ENCODE measurements around the gene MARF1.
"Not testable (repeated sequence)": the region's sequence is repeated elsewhere in the genome, so short reads cannot be mapped to it uniquely, and the experiment has no call there.

MARF1 gene

GRCh38 chr16:15559176-15559575 lies 83.8 kb downstream of the MARF1 start:
- Histone ChIP-seq H3K9me3 (ENCODE audit: control insufficient read depth, insufficient read depth, low read length) (no peaks in the 10 kb centered on the region), H3K9ac (ENCODE audit: low read depth, low read length) (no peak overlapping the region), H3K27ac (ENCODE audit: low read depth, low read length) (no peak overlapping the region), H3K4me1 (ENCODE audit: control insufficient read depth, insufficient read depth, low read length) (peaks cover 8% of the 10 kb centered on the region; the same call in 1 of the 2 replicates), H3K4me3 (ENCODE audit: low read depth, low read length) (no peak overlapping the region), H3K36me3 (ENCODE audit: control insufficient read depth, insufficient read depth, low read length) (no peaks in the 10 kb centered on the region), H3K27me3 (ENCODE audit: control insufficient read depth, insufficient read depth, low read length) (no peaks in the 10 kb centered on the region)

GRCh38 chr16:15557258-15557657 lies 85.7 kb downstream of the MARF1 start:
- Histone ChIP-seq H3K4me3 (ENCODE audit: low read depth, low read length) (no peak overlapping the region), H3K9ac (ENCODE audit: low read depth, low read length) (no peak overlapping the region), H3K27ac (ENCODE audit: low read depth, low read length) (no peak overlapping the region), H3K36me3 (ENCODE audit: control insufficient read depth, insufficient read depth, low read length) (no peaks in the 10 kb centered on the region), H3K9me3 (ENCODE audit: control insufficient read depth, insufficient read depth, low read length) (no peaks in the 10 kb centered on the region), H3K27me3 (ENCODE audit: control insufficient read depth, insufficient read depth, low read length) (no peaks in the 10 kb centered on the region), H3K4me1 (ENCODE audit: control insufficient read depth, insufficient read depth, low read length) (no peaks in the 10 kb centered on the region)

- Histone ChIP-seq H3K9me3 (ENCODE audit: control insufficient read depth, insufficient read depth, low read length) (no peaks in the 10 kb centered on the region), H3K9ac (ENCODE audit: low read depth, low read length) (no peak overlapping the region), H3K4me3 (ENCODE audit: low read depth, low read length) (no peak overlapping the region), H3K27ac (ENCODE audit: low read depth, low read length) (no peak overlapping the region), H3K36me3 (ENCODE audit: control insufficient read depth, insufficient read depth, low read length) (no peaks in the 10 kb centered on the region), H3K27me3 (ENCODE audit: control insufficient read depth, insufficient read depth, low read length) (no peaks in the 10 kb centered on the region), H3K4me1 (ENCODE audit: control insufficient read depth, insufficient read depth, low read length) (no peaks in the 10 kb centered on the region)
These were observed 86.8 kb downstream of the MARF1 start for GRCh38 chr16:15556130-15556529.

GRCh38 chr16:15553313-15554088 lies 89.5 kb downstream of the MARF1 start:
- no peak overlapping the region for H3K9ac ChIP-seq (ENCODE audit: low read depth, low read length)
- no peaks in the 10 kb centered on the region for H3K36me3 ChIP-seq (ENCODE audit: control insufficient read depth, insufficient read depth, low read length)
- H3K9me3 ChIP-seq (ENCODE audit: control insufficient read depth, insufficient read depth, low read length) = no peaks in the 10 kb centered on the region
- no peak overlapping the region for H3K4me3 ChIP-seq (ENCODE audit: low read depth, low read length)
- no peaks in the 10 kb centered on the region for H3K4me1 ChIP-seq (ENCODE audit: control insufficient read depth, insufficient read depth, low read length)
- H3K27ac ChIP-seq (ENCODE audit: low read depth, low read length) = no peak overlapping the region
- no peaks in the 10 kb centered on the region for H3K27me3 ChIP-seq (ENCODE audit: control insufficient read depth, insufficient read depth, low read length)

- H3K9ac ChIP-seq (ENCODE audit: low read depth, low read length) = no peak overlapping the region
- no peaks in the 10 kb centered on the region for H3K9me3 ChIP-seq (ENCODE audit: control insufficient read depth, insufficient read depth, low read length)
- no peaks in the 10 kb centered on the region for H3K36me3 ChIP-seq (ENCODE audit: control insufficient read depth, insufficient read depth, low read length)
- no peaks in the 10 kb centered on the region for H3K27me3 ChIP-seq (ENCODE audit: control insufficient read depth, insufficient read depth, low read length)
- no peak overlapping the region for H3K27ac ChIP-seq (ENCODE audit: low read depth, low read length)
- no peak overlapping the region for H3K4me3 ChIP-seq (ENCODE audit: low read depth, low read length)
- H3K4me1 ChIP-seq (ENCODE audit: control insufficient read depth, insufficient read depth, low read length) = no peaks in the 10 kb centered on the region
These were observed 90.4 kb downstream of the MARF1 start for GRCh38 chr16:15552507-15552906.

- no peak overlapping the region for H3K4me3 ChIP-seq (ENCODE audit: low read depth, low read length)
- no peaks in the 10 kb centered on the region for H3K27me3 ChIP-seq (ENCODE audit: control insufficient read depth, insufficient read depth, low read length)
- H3K9ac ChIP-seq (ENCODE audit: low read depth, low read length) = no peak overlapping the region
- H3K36me3 ChIP-seq (ENCODE audit: control insufficient read depth, insufficient read depth, low read length) = no peaks in the 10 kb centered on the region
- H3K4me1 ChIP-seq (ENCODE audit: control insufficient read depth, insufficient read depth, low read length) = no peaks in the 10 kb centered on the region
- no peak overlapping the region for H3K27ac ChIP-seq (ENCODE audit: low read depth, low read length)
- H3K9me3 ChIP-seq (ENCODE audit: control insufficient read depth, insufficient read depth, low read length) = no peaks in the 10 kb centered on the region
These were observed 94.5 kb downstream of the MARF1 start for GRCh38 chr16:15548482-15548891.

- no peak overlapping the region for H3K9ac ChIP-seq (ENCODE audit: low read depth, low read length)
- no peak overlapping the region for H3K4me3 ChIP-seq (ENCODE audit: low read depth, low read length)
- H3K27ac ChIP-seq (ENCODE audit: low read depth, low read length) = no peak overlapping the region
- no peaks in the 10 kb centered on the region for H3K27me3 ChIP-seq (ENCODE audit: control insufficient read depth, insufficient read depth, low read length)
- no peaks in the 10 kb centered on the region for H3K9me3 ChIP-seq (ENCODE audit: control insufficient read depth, insufficient read depth, low read length)
- no peaks in the 10 kb centered on the region for H3K36me3 ChIP-seq (ENCODE audit: control insufficient read depth, insufficient read depth, low read length)
- H3K4me1 ChIP-seq (ENCODE audit: control insufficient read depth, insufficient read depth, low read length) = 0 out of 2 replicates have a peak, but pooled peaks cover 1% of the 10 kb centered on the region
These were observed 95.2 kb downstream of the MARF1 start for GRCh38 chr16:15547768-15548096.

GRCh38 chr16:15547072-15547767 lies 95.7 kb downstream of the MARF1 start:
- not testable (repeated sequence) for H3K4me3 ChIP-seq (ENCODE audit: low read depth, low read length); H3K4me1 ChIP-seq (ENCODE audit: control insufficient read depth, insufficient read depth, low read length); H3K9me3 ChIP-seq (ENCODE audit: control insufficient read depth, insufficient read depth, low read length); H3K9ac ChIP-seq (ENCODE audit: low read depth, low read length); H3K27ac ChIP-seq (ENCODE audit: low read depth, low read length); H3K36me3 ChIP-seq (ENCODE audit: control insufficient read depth, insufficient read depth, low read length); H3K27me3 ChIP-seq (ENCODE audit: control insufficient read depth, insufficient read depth, low read length)

- Histone ChIP-seq H3K4me1 (ENCODE audit: control insufficient read depth, insufficient read depth, low read length) (0 out of 2 replicates have a peak, but pooled peaks cover 8% of the 10 kb centered on the region), H3K36me3 (ENCODE audit: control insufficient read depth, insufficient read depth, low read length) (no peaks in the 10 kb centered on the region), H3K27me3 (ENCODE audit: control insufficient read depth, insufficient read depth, low read length) (no peaks in the 10 kb centered on the region), H3K4me3 (ENCODE audit: low read depth, low read length) (no peak overlapping the region), H3K27ac (ENCODE audit: low read depth, low read length) (no peak overlapping the region), H3K9me3 (ENCODE audit: control insufficient read depth, insufficient read depth, low read length) (no peaks in the 10 kb centered on the region), H3K9ac (ENCODE audit: low read depth, low read length) (no peak overlapping the region)
These were observed 97.4 kb downstream of the MARF1 start for GRCh38 chr16:15545544-15545943.

- Histone ChIP-seq H3K4me1 (ENCODE audit: control insufficient read depth, insufficient read depth, low read length) (0 out of 2 replicates have a peak, but pooled peaks cover 8% of the 10 kb centered on the region), H3K27me3 (ENCODE audit: control insufficient read depth, insufficient read depth, low read length) (no peaks in the 10 kb centered on the region), H3K9ac (ENCODE audit: low read depth, low read length) (no peak overlapping the region), H3K9me3 (ENCODE audit: control insufficient read depth, insufficient read depth, low read length) (no peaks in the 10 kb centered on the region), H3K27ac (ENCODE audit: low read depth, low read length) (no peak overlapping the region), H3K4me3 (ENCODE audit: low read depth, low read length) (no peak overlapping the region), H3K36me3 (ENCODE audit: control insufficient read depth, insufficient read depth, low read length) (no peaks in the 10 kb centered on the region)
These were observed 98.5 kb downstream of the MARF1 start for GRCh38 chr16:15544405-15544804.

Measured in HUES48 (cell line).